Epidermal melanocyte (primary cell): Measurements from ENCODE around the gene TEX14.
"Not testable (repeated sequence)": the region's sequence is repeated elsewhere in the genome, so short reads cannot be mapped to it uniquely, and the experiment has no call there.

Experiments used
- DNase-seq: peaks from one replicate; pipeline ENCODE4 v3.0.0; 2011; ENCODE audit warnings: low spot score; ENCODE audit not compliant: insufficient read length

TEX14 gene

DNA sequence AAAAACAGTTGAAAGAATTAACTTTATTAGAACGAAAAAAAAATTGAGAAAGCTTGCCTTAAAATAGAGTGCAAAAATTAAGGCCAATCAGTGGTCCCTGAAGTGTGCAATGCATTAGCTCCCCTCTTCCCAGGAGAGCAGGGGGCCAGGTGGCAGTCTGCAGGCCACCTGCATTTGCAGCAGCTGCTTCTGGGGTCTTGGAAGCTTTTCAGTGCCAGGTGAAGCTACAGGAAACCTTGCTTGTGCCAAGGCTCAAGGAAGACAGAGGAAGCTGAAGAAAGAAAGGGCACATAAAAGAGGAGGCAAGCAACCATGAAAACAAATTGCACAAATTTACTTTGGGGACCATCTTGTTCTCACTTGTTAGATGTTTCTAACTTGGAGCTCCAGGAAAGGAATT, 126.9 kb downstream of the TEX14 start:
- DNase-seq, result no peak

- DNase-seq, result no peak
Observed at GRCh38 chr17:58564243-58564642, 127.6 kb downstream of the TEX14 start.

DNA sequence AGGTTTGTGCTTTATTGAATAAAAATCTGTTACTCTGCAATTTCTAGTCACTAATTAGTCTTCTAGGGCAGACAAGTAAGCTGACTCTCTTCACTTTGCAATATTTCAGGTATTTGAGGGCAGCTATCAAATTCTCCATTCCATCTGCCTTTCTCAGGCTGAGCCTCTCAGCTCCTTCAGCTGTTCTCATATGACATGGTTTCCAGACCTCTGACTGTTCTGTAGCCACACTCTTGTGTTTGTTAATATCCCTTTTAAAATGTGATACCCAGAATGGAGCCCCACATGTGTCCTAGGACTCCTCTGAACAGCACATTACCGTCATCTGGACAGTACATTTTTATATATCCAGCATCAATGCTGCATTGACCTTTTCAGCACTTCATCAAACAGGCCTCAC, 131.3 kb downstream of the TEX14 start:
- DNase-seq, result no peak

DNA sequence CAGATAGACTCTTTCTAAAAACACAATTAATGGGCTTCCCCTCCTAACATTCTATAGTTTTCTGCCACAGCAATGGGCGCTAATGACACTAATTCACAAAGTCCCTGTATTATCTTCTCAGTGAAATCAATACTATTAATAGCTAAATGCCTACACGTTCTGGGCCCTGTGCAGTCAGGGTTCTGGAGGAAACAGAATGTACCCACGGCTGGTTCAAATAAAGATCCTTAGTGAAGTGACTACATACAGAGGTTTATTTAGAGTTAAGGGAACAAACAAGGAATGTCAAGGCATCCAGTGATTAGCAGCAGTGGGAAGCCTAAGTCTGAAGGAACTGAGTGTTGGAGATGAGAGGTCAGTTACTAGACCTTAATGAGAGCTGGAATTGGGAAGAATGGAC, 133.9 kb downstream of the TEX14 start:
- DNase-seq, result no peak

DNA sequence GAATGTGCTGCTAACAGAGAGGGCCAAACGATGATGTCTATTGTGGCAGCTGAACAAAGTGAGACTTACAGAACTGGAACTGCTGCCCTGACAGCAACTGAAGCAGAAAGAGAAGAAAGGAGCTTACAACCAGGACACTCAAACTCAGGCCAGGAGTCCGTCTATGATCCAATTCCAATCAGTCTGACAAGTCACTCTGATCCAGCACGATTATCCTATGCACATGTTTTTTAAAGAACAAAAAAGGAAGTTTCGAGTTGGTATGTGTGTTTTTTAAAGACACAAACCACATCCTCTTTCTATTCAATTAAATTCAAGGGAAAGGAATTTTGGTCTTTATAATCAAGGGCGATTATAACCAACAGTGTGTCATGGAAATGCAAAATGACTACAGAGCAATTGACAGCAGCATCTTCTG, 135.0 kb downstream of the TEX14 start:
- DNase-seq, result no peak

GRCh38 chr17:58555109-58555508, 136.7 kb downstream of the TEX14 start:
- DNase-seq, result not testable (repeated sequence)

DNA sequence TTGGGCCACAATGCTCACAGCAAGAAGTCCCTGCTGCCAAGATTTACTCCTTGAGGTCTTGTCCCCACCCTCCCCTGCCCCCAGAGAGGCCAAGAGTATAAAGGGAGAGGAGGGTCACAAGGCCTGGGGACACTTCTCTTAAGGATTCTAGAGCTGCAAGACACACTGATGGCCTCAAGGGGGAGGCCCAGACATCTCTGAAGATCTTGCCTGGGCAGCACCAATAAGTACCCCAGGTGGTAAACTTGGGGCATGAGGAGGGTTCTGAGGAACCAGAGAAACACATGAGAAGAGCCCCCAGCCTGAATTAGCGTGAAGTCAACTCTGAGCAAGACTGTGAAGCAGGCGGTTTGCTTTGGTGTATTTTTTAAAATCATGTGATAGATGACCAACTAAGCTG, 150.6 kb downstream of the TEX14 start:
- DNase-seq, result no peak

GRCh38 chr17:58539698-58540097, 152.1 kb downstream of the TEX14 start:
- DNase-seq, result no peak

DNA sequence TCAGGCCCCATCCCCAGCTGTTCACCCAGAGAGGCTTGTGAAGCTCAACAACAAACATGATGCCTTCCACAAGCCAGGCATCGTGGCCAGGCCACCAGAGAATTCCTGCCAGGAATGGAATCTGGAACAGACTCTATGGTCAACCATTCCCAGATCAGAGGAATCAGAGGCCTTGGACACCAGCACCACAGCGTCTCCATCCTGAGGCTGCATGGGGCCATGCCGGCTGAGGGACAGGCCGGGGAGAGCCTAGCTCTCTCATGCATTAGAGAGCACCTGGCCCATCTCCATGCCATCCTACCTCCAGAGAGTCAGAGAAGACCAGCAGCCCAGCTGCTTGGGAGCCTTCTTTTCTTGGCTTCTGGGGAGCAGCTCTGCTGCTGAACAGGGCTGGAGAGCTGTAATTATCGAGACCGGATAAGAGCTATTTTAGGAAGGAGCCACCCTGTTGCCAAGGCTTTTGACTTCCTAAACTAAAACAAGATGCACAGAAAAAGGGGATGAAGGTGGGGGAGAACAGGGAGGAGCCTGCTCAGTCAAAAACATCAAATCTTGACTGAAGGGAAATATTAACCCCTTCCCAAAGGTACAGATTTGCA, 152.9 kb downstream of the TEX14 start:
- no peak for DNase-seq

DNA sequence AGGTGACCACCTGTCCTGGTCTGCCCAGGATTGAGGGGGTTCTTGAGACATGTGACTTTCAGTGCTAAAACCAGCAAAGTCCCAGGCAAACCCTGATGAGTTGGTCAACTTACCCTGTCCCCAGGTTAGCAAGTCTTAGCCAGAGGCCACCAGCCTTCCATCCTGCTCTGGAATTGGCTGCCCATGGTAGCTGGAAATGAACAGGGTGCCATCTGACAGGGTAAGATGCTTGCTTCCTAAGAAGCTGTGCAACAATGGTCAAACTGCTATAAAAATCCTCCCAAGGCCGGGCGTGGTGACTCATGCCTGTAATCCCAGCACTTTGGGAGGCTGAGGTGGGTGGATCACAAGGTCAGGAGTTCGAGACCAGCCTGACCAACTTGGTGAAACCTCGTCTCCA, 154.6 kb downstream of the TEX14 start:
- DNase-seq, result no peak

DNA sequence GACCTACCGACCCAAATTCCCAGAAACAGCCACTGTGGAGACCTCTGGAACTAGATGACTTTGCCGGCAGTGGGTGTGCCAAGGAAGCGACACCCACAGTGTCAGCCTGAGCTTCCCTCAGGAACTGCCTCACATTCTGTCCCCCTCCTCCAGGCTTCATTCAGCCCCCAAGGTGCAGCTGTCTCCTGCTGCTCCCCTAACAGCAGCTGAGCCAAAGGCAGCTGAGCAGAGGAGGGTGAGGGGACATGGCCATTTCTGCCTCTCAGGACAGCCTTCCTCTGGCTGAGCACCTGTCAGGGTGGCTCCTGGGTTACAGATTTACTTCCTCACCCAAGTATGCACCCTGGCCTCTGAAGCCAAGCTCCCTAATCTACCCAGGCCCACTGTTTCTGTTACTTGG, 155.3 kb downstream of the TEX14 start:
- no peak for DNase-seq

DNA sequence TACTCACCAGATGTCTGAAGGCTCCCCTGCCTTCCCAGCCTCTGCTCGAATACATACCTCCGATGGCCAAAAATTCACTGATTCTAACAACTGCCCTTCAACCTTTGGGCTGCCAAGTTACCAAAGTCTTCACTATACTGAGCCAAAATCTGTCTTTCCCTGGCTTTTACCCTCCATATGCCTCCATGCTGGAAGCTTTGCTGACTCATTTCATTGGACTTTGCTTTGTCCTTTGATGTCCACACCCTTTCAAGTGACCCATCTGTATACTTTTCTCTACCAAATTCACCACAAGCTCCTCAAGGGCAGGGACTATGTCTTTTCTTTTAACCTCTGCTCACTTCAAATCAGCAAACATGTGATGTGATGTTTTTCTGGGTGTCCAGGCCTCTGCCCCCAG, 156.4 kb downstream of the TEX14 start:
- DNase-seq, result no peak

- DNase-seq, result no peak
Observed at GRCh38 chr17:58534901-58535421, 156.9 kb downstream of the TEX14 start.

DNA sequence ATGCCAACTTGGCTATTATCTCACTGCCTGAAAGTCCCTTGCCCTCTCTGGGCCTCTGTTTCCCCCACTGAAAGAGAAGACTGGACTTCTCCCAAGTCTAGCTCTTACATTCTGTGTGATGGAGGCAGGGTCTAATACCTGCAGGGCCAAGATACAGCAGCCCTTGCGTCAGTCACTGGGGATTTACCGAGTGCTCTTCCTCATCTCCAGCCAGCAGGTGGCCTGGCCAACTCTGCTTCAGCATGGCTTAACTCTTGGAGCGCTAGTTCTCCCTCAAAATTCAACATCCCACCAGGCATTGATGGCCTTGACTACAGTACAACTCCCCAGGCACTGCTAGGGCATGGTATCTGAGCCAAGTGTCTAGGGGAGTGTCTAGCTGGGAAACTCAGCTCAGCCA, 157.5 kb downstream of the TEX14 start:
- DNase-seq, result no peak

DNA sequence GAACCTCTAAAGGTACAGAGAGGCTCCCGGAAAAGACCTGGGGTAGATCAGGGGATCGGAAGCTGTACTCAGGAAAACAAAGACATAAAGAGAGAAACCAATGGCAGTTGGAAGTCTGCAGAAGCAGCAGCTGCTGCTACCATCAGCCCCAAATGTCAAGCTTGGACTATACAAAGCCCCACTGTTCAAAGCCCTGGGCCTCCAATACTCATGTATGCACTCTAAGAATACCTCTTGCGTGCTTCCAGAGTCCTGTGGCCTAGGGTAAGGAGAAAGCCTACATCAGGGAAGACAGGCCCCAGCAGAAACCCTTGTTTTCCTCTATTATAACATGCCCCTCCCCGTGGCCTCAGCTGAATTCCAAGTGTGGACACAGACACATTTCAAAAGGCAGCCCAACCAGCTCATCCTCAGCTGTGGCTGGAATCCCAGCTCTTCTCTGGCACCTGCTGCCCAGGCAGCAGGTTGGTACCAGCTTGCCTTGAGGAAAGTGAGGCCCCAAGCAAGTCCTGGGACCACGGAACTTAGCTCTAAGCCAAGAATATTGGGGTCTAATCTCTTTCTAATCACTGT, 158.1 kb downstream of the TEX14 start:
- DNase-seq, result peak; percentile 93

GRCh38 chr17:58532555-58532951, 159.3 kb downstream of the TEX14 start:
- DNase-seq, result no peak

GRCh38 chr17:58531661-58532554, 159.9 kb downstream of the TEX14 start:
- DNase-seq, result peak; percentile 59

DNA sequence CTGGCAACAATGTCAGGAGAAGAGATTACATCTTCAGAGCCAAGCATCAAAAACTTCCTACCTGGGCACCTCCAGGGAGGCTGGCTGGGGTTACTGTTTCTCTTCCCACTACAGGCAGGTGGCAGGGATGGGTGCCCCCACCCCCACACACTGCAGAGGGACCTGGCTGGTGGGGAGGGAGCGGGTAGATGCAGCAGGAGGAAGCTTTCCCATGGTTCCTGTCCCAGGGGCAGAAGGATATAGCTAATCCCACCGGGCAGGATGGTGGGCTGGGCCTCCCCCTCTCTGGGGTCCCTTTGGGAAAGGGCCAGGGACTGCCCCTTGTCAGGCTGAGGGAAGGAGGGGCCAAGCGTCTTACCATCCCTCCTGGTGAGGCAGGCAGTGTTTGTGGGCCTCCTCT, 160.7 kb downstream of the TEX14 start:
- DNase-seq, result no peak

DNA sequence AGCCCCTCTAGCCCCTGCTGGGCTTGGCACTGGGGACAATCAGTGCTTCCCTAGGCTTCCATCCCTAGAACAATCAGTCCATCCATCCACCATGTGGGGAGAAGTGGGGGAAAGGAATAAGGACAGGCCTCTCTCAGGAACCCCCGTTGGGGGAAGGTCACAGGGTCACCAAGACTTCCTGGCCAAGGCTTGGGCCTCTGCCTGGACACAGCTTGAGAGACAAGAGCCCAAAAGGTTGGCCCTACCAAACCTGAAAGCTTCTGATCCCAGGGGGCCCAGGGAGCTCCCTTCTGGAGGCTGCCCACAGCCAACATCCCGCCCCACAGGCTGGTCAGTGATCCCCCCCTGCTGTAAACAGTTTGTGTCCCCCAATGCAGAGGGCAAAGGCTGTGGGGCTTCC, 161.2 kb downstream of the TEX14 start:
- no peak for DNase-seq

DNA sequence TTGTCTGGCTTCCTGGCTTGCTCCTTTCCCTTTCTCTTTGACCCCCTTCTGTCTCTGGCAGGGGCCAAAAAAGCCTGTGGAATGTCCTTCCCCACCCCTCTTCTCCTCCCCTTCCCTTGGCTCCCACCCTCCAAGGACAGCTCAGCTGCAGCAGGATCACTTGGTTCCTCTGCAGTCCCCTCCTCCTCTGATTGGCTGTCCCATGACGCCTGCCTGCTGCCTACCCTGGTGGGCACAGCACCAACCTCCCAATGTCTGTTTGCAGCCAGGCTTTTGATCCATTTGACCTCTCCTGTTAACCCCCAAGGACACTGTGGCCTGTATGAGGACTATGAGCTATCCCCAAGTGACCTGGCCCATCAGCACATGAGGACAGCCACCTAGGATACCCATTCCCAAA, 162.6 kb downstream of the TEX14 start:
- DNase-seq, result no peak

DNA sequence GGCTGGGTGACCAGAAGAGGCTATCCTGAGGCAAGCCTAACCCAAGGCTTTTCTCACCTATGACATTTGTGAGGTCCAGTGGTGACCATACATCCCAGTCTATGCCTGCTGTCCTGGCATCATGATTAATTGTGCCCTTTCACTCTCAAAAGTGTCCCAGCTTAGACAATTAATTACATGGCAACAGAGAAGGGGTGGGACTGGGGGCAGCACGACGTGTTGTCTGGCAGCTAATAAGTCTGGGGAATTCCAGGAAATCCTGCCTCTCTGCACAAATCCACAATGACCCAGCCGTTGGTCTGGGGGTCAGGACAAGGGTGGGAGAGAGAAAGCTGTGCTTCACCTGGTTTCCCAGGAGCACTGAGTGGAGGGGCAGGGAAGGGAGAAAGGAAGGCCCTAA, 163.4 kb downstream of the TEX14 start:
- DNase-seq, result no peak

DNA sequence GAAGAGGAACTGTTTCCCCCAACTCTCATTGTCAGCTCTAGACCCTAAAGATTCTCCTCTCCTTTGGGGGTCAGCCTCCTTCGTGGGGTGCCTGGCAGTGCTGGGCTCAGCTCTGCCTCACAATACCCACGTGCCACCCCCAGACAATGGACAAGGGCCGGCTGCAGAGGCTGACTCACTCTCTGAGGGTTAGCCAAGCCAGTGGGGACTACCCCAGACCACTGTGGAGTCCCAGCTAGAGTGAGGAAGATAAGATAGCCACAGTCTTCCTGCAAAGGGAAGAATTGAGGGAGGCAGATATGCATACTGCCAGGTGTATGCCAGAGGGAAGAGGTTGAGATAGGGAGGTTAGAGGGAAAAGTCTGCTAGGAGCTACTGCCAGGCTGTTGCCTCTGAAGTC, 163.9 kb downstream of the TEX14 start:
- no peak for DNase-seq
